OCI-LY3 (cell line): Measurements from ENCODE around the gene BRI3.

Source experiments
- H2AFZ ChIP-seq: fragments of 200-600, 300-600 bp; shearing (Covaris generic); 2 replicates; pipeline ENCODE4 v1.6.0; 2014; ENCODE audit warnings: antibody characterized with exemption, low read depth, low read length
- H3K27ac ChIP-seq: fragments of 200-600, 300-600 bp; sonication (generic); 2 replicates; pipeline ENCODE4 v1.5.1; 2014; ENCODE audit warnings: mild to moderate bottlenecking, low read length, moderate library complexity, mixed read lengths
- H3K27me3 ChIP-seq: fragments of 200-600, 300-600 bp; sonication (generic); 2 replicates; pipeline ENCODE4 v1.6.1; 2014; ENCODE audit warnings: low read depth, low read length, mixed read lengths
- H3K36me3 ChIP-seq: fragments of 200-600, 300-600 bp; sonication (generic); replicated peaks from 2 replicates; pipeline ENCODE3; 2014; ENCODE audit warnings: low read depth, low read length, mixed read lengths
- H3K4me1 ChIP-seq: fragments of 300-600, 200-600 bp; sonication (generic); 2 replicates; pipeline ENCODE4 v1.6.1; 2014; ENCODE audit warnings: low read length, mixed read lengths
- H3K4me2 ChIP-seq: fragments of 200-600, 300-600 bp; sonication (generic); 2 replicates; pipeline ENCODE4 v1.6.1; 2014; ENCODE audit warnings: low read length, mixed read lengths
- H3K4me3 ChIP-seq: fragments of 300-600, 200-600 bp; sonication (generic); 2 replicates; pipeline ENCODE4 v1.5.1; 2014; ENCODE audit warnings: antibody characterized with exemption, mild to moderate bottlenecking, low read length, moderate library complexity
- H3K79me2 ChIP-seq: fragments of 300-600, 200-600 bp; shearing (Covaris generic); 2 replicates; pipeline ENCODE4 v1.6.1; 2014; ENCODE audit warnings: mild to moderate bottlenecking, low read length, mixed read lengths
- H3K9ac ChIP-seq: fragments of 300-600, 200-600 bp; shearing (Covaris generic); 2 replicates; pipeline ENCODE4 v1.6.0; 2014; ENCODE audit warnings: mild to moderate bottlenecking, low read length, moderate library complexity
- H3K9me3 ChIP-seq: fragments of 200-600, 300-600 bp; shearing (Covaris generic); 2 replicates; pipeline ENCODE4 v1.6.1; 2014; ENCODE audit warnings: low read length, mixed read lengths; ENCODE audit not compliant: insufficient read depth
- H4K20me1 ChIP-seq: fragments of 200-600, 300-600 bp; sonication (generic); 2 replicates; pipeline ENCODE4 v1.6.1; 2016; ENCODE audit warnings: low read length, mixed read lengths; ENCODE audit not compliant: insufficient read depth
- CTCF ChIP-seq: fragments of 200-600, 300-600 bp; sonication (generic); IDR thresholded peaks from 2 replicates; pipeline ENCODE4 v1.5.1; 2014; ENCODE audit warnings: antibody characterized with exemption, low read length, low read depth
- EZH2phosphoT487 ChIP-seq: fragments of 200-600 bp; shearing (Covaris generic); IDR thresholded peaks from 2 replicates; pipeline ENCODE4 v1.6.1; 2018; ENCODE audit warnings: antibody characterized with exemption, mixed run types, low read depth

BRI3 gene

DNA sequence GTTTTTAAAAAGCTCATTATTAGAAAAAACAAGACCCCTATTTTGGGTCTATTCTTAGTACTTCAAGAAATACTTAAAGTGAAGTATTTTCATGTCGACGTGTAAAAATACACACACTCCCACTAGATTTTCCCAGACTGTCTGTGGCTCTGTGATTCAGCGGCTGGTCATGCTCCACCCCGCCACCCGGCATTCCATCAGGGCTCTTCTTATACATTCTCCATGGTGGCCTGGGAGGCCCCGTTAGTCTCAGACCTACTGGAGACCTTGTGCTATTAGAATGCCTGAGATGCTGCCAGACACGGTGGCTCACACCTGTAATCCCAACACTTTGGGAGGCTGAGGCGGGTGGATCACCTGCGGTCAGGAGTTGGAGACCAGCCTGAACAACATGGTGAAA, 42.5 kb upstream of the BRI3 start:
- H3K4me1 ChIP-seq, result no peaks in the 10 kb centered on the region
- no peak overlapping the region for H3K9ac ChIP-seq
- H2AFZ ChIP-seq, result no peak overlapping the region
- TF ChIP-seq EZH2phosphoT487 (no peak), CTCF (no peak)
- no peak overlapping the region for H3K27ac ChIP-seq
- H3K36me3 ChIP-seq, result no peaks in the 10 kb centered on the region
- H3K4me3 ChIP-seq, result no peak overlapping the region
- no peaks in the 10 kb centered on the region for H3K79me2 ChIP-seq
- H3K9me3 ChIP-seq, result no peaks in the 10 kb centered on the region
- H3K4me2 ChIP-seq, result no peak overlapping the region
- H4K20me1 ChIP-seq, result no peaks in the 10 kb centered on the region
- no peaks in the 10 kb centered on the region for H3K27me3 ChIP-seq

DNA sequence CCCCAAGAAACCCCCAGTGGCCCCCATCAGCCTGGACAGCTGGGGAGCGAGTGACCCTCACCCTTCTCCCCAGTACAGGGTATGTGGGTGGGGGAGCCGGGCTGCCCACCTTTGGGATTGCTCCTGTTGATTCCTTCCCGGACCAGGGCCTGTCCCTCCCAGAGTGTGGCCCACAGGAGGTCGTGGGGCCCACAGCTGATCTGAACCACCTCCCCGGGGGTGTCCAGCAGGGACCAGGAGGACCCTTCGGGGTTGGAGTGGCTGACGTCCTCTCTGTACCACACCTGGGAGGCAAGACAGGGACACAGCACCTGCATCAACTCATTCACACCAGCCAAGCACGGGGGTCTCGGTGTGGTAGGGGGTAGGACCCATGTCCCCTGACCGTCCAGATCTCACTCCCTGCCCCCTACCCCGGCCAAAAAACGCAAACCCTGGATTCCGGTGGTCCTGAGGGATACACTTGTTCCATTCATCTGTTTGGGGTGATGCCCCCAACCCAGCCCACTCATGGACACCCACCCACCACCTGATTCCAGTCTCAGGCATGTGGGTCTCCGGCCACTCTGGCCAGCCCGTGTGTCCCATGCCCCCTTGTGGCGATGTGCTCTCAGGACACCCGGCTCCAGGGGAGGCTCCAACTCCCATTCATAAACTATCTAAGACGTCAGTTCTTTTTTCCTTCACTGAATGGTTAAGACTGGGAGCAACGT, 40.4 kb upstream of the BRI3 start:
- no peaks in the 10 kb centered on the region for H3K36me3 ChIP-seq
- no peak for TF ChIP-seq EZH2phosphoT487
- peak; percentile 80 for TF ChIP-seq CTCF
- H3K27me3 ChIP-seq, result no peaks in the 10 kb centered on the region
- no peak overlapping the region for H3K27ac ChIP-seq
- H3K4me1 ChIP-seq, result no peaks in the 10 kb centered on the region
- no peak overlapping the region for H3K9ac ChIP-seq
- H4K20me1 ChIP-seq, result no peaks in the 10 kb centered on the region
- H3K9me3 ChIP-seq, result no peaks in the 10 kb centered on the region
- no peak overlapping the region for H3K4me3 ChIP-seq
- no peak overlapping the region for H3K4me2 ChIP-seq
- H2AFZ ChIP-seq, result no peak overlapping the region
- no peaks in the 10 kb centered on the region for H3K79me2 ChIP-seq

DNA sequence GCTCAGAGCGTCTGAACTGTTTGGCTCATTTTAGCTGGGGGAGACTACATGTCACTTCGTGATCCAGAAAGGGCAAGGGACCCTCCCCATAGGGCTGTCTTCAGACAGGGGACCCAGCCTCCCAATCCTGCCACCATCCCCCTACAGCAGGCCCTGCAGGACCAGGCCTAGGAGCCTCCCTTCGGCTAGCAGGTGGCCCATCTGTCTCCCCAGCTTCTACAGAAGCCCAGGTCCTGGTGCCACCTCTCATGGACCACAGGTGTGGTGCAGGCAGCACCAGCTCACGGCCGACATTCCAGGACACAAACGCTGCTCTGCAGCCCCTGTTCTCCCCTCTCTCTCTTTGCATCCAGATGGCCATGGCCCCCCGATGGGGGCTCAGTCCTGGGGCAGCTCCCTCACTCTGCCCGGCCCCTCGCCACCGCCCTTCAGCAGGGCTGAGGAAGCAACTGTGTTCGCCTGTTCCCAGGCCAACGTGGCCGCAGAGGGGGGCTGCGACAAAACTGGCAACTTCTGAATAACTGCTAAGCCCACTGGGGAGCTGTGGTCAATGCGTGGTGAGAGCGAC, 39.7 kb upstream of the BRI3 start:
- Histone ChIP-seq H2AFZ (no peak overlapping the region), H3K79me2 (no peaks in the 10 kb centered on the region), H3K4me2 (no peak overlapping the region), H3K4me1 (no peaks in the 10 kb centered on the region), H3K9ac (no peak overlapping the region), H4K20me1 (no peaks in the 10 kb centered on the region), H3K27ac (no peak overlapping the region), H3K36me3 (no peaks in the 10 kb centered on the region), H3K9me3 (no peaks in the 10 kb centered on the region), H3K4me3 (no peak overlapping the region), H3K27me3 (no peaks in the 10 kb centered on the region)
- no peak for TF ChIP-seq CTCF
- TF ChIP-seq EZH2phosphoT487, result no peak

DNA sequence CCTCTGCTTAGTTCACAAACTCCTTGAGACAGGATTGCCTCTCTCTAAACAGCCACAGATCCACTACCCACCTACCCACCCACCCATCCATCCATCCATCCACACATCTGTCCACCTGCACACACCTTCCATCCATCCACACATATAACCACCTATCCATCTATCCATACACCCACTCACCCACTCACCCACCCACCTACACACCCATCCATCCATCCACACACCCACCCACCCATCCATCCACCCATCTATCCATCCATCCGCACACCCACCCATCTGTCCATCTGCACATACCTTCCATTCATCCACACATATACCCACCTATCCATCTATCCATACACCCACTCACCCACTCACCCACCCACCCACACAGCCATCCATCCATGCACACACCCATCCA, 39.1 kb upstream of the BRI3 start:
- Histone ChIP-seq H3K36me3 (no peaks in the 10 kb centered on the region), H3K9me3 (no peaks in the 10 kb centered on the region), H3K79me2 (no peaks in the 10 kb centered on the region), H3K4me1 (no peaks in the 10 kb centered on the region), H3K9ac (no peak overlapping the region), H2AFZ (no peak overlapping the region), H3K4me3 (no peak overlapping the region), H4K20me1 (no peaks in the 10 kb centered on the region), H3K27me3 (no peaks in the 10 kb centered on the region), H3K27ac (no peak overlapping the region), H3K4me2 (no peak overlapping the region)
- TF ChIP-seq CTCF, result no peak
- no peak for TF ChIP-seq EZH2phosphoT487
